ENCODE results near the gene RASSF4. TPM values are rescaled to one million over a fixed set of nuclear protein-coding genes. Genes with fewer than 3 reads are reported as not detected.
"Not testable (repeated sequence)": the region's sequence is repeated elsewhere in the genome, so short reads cannot be mapped to it uniquely, and the experiment has no call there.

The RASSF4 gene
- total RNA-seq, 2 experiments from 2014 or later: 1.2 to 3.1 TPM

- Mint-ChIP-seq H3K27ac (peak within 1 kb of the TSS; percentile 95), H3K4me3 (peak within 1 kb of the TSS; percentile 88), H3K9me3 (ENCODE audit: low read depth) (peaks cover 17% of the 10 kb centered on the region), H3K36me3 (peaks cover 34% of the 10 kb centered on the region), H3K27me3 (no peaks in the 10 kb centered on the region), H3K4me1 (peaks cover 47% of the 10 kb centered on the region)
- CTCF ChIA-PET: interaction anchor here (0.7 to 1.7 kb wide), 4 partner anchors 20 to 68 kb away, joined by 3 to 6 read pairs (median 4); no protein-coding TSS in a partner anchor
- DNase-seq: peak; percentile 80
- ATAC-seq: peak; percentile 80
These were observed 41.3 kb downstream of the RASSF4 start, which contains the start of gene ZNF22 for GRCh38 chr10:45000752-45001380. ZNF22 (plus strand) TSS chr10:45000923; CDS start chr10:45003369, 2,446 bp downstream.

DNA sequence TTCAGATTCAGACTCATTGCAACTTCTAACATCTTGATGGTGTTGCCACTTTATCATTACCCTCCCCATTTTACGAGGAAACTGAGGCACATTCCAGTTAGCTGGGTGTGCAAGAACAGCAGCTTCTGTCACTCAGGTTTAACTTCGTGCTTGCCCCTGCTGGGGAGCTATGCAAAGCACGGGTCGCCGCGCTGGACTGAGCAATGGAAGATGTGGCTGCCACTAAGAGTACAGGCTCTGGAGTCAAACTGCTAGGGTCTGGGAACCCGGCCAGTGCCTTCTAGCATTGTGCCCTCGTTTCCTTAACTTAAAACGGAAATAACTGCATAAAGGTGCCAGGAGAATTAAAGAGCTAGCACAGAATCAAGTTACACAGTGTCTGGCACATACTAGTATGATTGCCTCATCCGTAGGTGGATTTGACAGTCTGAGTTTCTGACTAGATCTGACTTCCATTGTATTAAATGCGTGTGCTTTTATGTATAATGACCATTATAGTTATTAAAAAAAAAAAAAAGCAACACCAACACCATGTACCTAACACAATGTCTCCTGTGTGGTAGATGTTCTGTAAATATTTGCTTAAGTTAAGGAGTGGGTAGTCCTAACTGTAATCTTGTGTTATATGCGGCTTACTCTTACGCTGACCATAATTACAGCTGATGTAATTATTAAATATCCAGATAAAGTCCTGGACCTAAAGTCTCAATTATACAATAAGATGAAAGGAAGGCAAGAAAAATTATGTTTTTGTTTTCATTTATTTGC lies 42.0 kb downstream of the RASSF4 start:
- peaks cover 34% of the 10 kb centered on the region for H3K36me3 Mint-ChIP-seq
- H3K4me1 Mint-ChIP-seq: peaks cover 40% of the 10 kb centered on the region
- no peaks in the 10 kb centered on the region for H3K27me3 Mint-ChIP-seq
- peak overlapping the region; percentile 90 for H3K27ac Mint-ChIP-seq
- CTCF ChIA-PET: interaction anchor here (0.7 to 1.7 kb wide), 3 partner anchors 21 to 68 kb away, joined by 3 to 6 read pairs (median 3); no protein-coding TSS in a partner anchor
- ATAC-seq: peak; percentile 77
- peaks cover 17% of the 10 kb centered on the region for H3K9me3 Mint-ChIP-seq (ENCODE audit: low read depth)
- peak; percentile 70 for DNase-seq
- peak overlapping the region; percentile 88 for H3K4me3 Mint-ChIP-seq

- no peak for DNase-seq
- no peak for ATAC-seq
- CTCF ChIA-PET: interaction anchor here (1.1 to 1.7 kb wide), 3 partner anchors 8 to 139 kb away, joined by 3 to 4 read pairs (median 3); no protein-coding TSS in a partner anchor
- Mint-ChIP-seq H3K27me3 (no peaks in the 10 kb centered on the region), H3K9me3 (ENCODE audit: low read depth) (peaks cover 17% of the 10 kb centered on the region), H3K36me3 (peaks cover 34% of the 10 kb centered on the region), H3K4me1 (peaks cover 35% of the 10 kb centered on the region), H3K27ac (peak overlapping the region; percentile 9), H3K4me3 (no peak overlapping the region)
These were observed 43.9 kb downstream of the RASSF4 start for GRCh38 chr10:45003432-45004000.

- H3K4me3 Mint-ChIP-seq: no peak overlapping the region
- no peak overlapping the region for H3K27ac Mint-ChIP-seq
- CTCF ChIA-PET: interaction anchor here (1.2 to 1.7 kb wide), 2 partner anchors 72 kb away, joined by 3 to 4 read pairs; no protein-coding TSS in a partner anchor
- no peak for ATAC-seq
- peaks cover 30% of the 10 kb centered on the region for H3K4me1 Mint-ChIP-seq
- H3K27me3 Mint-ChIP-seq: no peaks in the 10 kb centered on the region
- no peak for DNase-seq
- peaks cover 17% of the 10 kb centered on the region for H3K9me3 Mint-ChIP-seq (ENCODE audit: low read depth)
- H3K36me3 Mint-ChIP-seq: peaks cover 34% of the 10 kb centered on the region
These were observed 45.1 kb downstream of the RASSF4 start for GRCh38 chr10:45004661-45005060.

DNA sequence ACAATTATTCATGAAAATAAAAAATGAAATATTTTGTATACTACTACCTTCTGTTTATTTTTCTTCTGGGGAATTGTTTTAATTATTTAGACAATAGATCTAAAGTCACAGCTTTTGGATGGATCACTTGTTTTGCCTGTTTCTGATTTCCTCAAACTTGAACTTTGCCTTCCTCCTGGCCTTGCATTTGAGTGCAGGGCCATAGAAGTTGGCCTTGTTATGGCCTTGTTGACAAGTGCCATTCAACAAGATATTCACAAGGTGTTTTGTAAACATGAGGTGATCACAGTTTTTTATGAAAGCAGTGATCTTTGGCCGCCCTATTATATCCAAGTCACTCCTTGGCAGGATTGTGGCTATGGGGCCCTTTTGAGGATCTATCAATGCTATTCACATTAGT lies 45.7 kb downstream of the RASSF4 start:
- Mint-ChIP-seq H3K27ac (no peak overlapping the region), H3K27me3 (no peaks in the 10 kb centered on the region), H3K36me3 (peaks cover 32% of the 10 kb centered on the region), H3K4me1 (peaks cover 23% of the 10 kb centered on the region), H3K9me3 (ENCODE audit: low read depth) (peaks cover 17% of the 10 kb centered on the region), H3K4me3 (no peak overlapping the region)
- ATAC-seq (no peak), DNase-seq (no peak)
- CTCF ChIA-PET: interaction anchor here (1.2 kb wide), 1 partner anchor 73 kb away, joined by 3 read pairs; no protein-coding TSS in a partner anchor

- H3K27me3 Mint-ChIP-seq: no peaks in the 10 kb centered on the region
- CTCF ChIA-PET: interaction anchor here (0.5 to 0.7 kb wide), 4 partner anchors 46 to 244 kb away, joined by 3 to 4 read pairs (median 3); no protein-coding TSS in a partner anchor
- no peak overlapping the region for H3K27ac Mint-ChIP-seq
- no peak for ATAC-seq
- no peak overlapping the region for H3K4me3 Mint-ChIP-seq
- H3K36me3 Mint-ChIP-seq: peaks cover 32% of the 10 kb centered on the region
- DNase-seq: no peak
- peaks cover 17% of the 10 kb centered on the region for H3K9me3 Mint-ChIP-seq (ENCODE audit: low read depth)
- peaks cover 19% of the 10 kb centered on the region for H3K4me1 Mint-ChIP-seq
These were observed 46.9 kb downstream of the RASSF4 start for GRCh38 chr10:45006276-45007030.

GRCh38 chr10:45008524-45009161 lies 49.0 kb downstream of the RASSF4 start:
- DNase-seq (no peak), ATAC-seq (peak; percentile 70)
- CTCF ChIA-PET: interaction anchor here (1.0 to 1.6 kb wide), 5 partner anchors 13 to 226 kb away, joined by 3 to 6 read pairs (median 4); no protein-coding TSS in a partner anchor
- H3K4me3 Mint-ChIP-seq: no peak overlapping the region
- peaks cover 8% of the 10 kb centered on the region for H3K9me3 Mint-ChIP-seq (ENCODE audit: low read depth)
- H3K27me3 Mint-ChIP-seq: no peaks in the 10 kb centered on the region
- peaks cover 5% of the 10 kb centered on the region for H3K4me1 Mint-ChIP-seq
- H3K36me3 Mint-ChIP-seq: peaks cover 16% of the 10 kb centered on the region
- no peak overlapping the region for H3K27ac Mint-ChIP-seq

- DNase-seq; H3K27me3 Mint-ChIP-seq; H3K4me3 Mint-ChIP-seq; H3K4me1 Mint-ChIP-seq; ATAC-seq; H3K27ac Mint-ChIP-seq; H3K36me3 Mint-ChIP-seq; H3K9me3 Mint-ChIP-seq (ENCODE audit: low read depth); CTCF ChIA-PET: not testable (repeated sequence)
These were observed 55.0 kb downstream of the RASSF4 start for GRCh38 chr10:45014557-45014956.

DNA sequence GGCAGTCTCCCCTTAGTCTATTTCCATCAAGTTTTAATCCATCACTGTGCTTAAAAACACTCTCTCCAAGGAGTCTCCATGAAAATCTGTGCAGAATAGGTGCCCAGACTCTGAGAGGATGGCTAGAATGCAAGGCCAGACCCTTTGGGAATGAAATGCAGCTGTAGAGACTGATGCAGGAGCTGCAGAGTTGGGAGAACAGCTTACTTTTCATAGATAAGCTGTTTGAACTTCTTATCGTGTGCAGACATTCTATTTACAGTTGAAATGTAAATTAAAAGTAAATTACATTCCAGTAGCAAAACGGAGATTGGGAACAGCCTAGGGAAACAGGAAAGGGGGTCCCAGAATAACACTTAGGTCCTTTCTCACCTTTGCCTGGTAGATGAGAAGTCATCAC lies 56.0 kb downstream of the RASSF4 start:
- no peaks in the 10 kb centered on the region for H3K4me1 Mint-ChIP-seq
- no peaks in the 10 kb centered on the region for H3K27me3 Mint-ChIP-seq
- no peaks in the 10 kb centered on the region for H3K9me3 Mint-ChIP-seq (ENCODE audit: low read depth)
- DNase-seq (no peak), ATAC-seq (no peak)
- H3K4me3 Mint-ChIP-seq: no peak overlapping the region
- CTCF ChIA-PET: interaction anchor here (0.6 kb wide), 1 partner anchor 1566 kb away, joined by 3 read pairs; no protein-coding TSS in a partner anchor
- no peaks in the 10 kb centered on the region for H3K36me3 Mint-ChIP-seq
- no peak overlapping the region for H3K27ac Mint-ChIP-seq

DNA sequence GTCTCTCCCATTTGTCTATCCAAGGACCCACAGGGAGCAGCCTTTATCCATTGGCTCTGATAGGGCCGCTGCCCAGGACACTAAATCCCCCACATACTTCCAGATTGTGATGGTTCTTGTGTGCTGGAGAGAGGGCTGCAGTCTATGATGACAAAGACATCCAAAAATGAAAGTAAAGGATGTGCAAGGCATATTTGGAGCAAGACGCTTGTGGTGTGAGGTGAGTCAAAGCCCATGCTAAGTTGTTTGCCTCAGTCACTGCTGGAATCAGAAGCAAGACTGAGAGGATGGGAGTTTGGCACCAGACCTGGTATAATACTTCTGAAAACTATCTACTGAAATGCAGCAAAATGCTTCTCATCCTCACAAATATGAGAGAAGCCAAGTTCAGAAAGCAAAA lies 63.8 kb downstream of the RASSF4 start:
- Mint-ChIP-seq H3K27me3 (peaks cover 2% of the 10 kb centered on the region), H3K4me3 (no peak overlapping the region), H3K36me3 (peaks cover 2% of the 10 kb centered on the region), H3K27ac (no peak overlapping the region), H3K4me1 (no peaks in the 10 kb centered on the region), H3K9me3 (ENCODE audit: low read depth) (peaks cover 4% of the 10 kb centered on the region)
- DNase-seq (no peak), ATAC-seq (no peak)
- CTCF ChIA-PET: no interaction called here

DNA sequence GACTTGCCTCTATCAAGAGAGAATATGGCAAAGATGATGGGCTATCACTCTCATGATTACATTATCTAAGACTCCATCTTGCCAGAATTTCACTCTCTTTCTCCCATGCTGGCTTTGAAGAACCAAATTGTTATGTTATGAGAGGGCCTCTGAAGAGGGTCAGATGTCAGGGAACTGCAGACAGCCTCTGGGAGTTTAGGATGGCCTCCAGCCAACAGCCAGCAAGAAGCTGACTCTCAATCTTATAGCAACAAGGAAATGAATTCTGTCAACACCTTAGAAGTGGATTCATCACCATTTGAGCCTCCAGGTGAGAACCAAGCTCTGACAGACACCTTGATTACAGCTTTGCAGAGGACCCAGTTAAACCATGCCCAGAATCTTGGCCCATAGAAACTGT lies 74.7 kb downstream of the RASSF4 start:
- Mint-ChIP-seq H3K27me3 (peaks cover 4% of the 10 kb centered on the region), H3K9me3 (ENCODE audit: low read depth) (peaks cover 14% of the 10 kb centered on the region), H3K4me3 (no peak overlapping the region), H3K4me1 (no peaks in the 10 kb centered on the region), H3K27ac (no peak overlapping the region), H3K36me3 (no peaks in the 10 kb centered on the region)
- ATAC-seq (no peak), DNase-seq (no peak)
- CTCF ChIA-PET: no interaction called here

GRCh38 chr10:45035673-45036072 lies 76.1 kb downstream of the RASSF4 start:
- ATAC-seq: no peak
- Mint-ChIP-seq H3K36me3 (no peaks in the 10 kb centered on the region), H3K27me3 (peaks cover 4% of the 10 kb centered on the region), H3K4me3 (no peak overlapping the region), H3K27ac (no peak overlapping the region), H3K4me1 (no peaks in the 10 kb centered on the region), H3K9me3 (ENCODE audit: low read depth) (peaks cover 7% of the 10 kb centered on the region)
- DNase-seq: no peak
- CTCF ChIA-PET: no interaction called here
